AG09319 (cell line): Measurements from ENCODE around the gene CPSF2.
"Not testable (repeated sequence)": the region's sequence is repeated elsewhere in the genome, so short reads cannot be mapped to it uniquely, and the experiment has no call there.

ENCODE experiments used
- DNase-seq: peaks from one replicate; pipeline ENCODE4 v3.0.0-alpha.2; 2010; ENCODE audit warnings: low read depth; ENCODE audit errors: extremely low read depth
- CTCF ChIP-seq: IDR thresholded peaks from 2 replicates; pipeline ENCODE4 v1.5.1; 2011; ENCODE audit warnings: low read depth, mild to moderate bottlenecking, inconsistent platforms, low read length, moderate library complexity

Gene CPSF2

GRCh38 chr14:92207012-92207927, 85.5 kb downstream of the CPSF2 start:
- no peak for DNase-seq
- TF ChIP-seq CTCF = no peak

GRCh38 chr14:92207928-92208265, 86.1 kb downstream of the CPSF2 start:
- TF ChIP-seq CTCF = no peak
- DNase-seq = no peak

GRCh38 chr14:92209141-92209540, 87.4 kb downstream of the CPSF2 start:
- no peak for TF ChIP-seq CTCF
- no peak for DNase-seq

GRCh38 chr14:92213125-92213524, 91.4 kb downstream of the CPSF2 start:
- DNase-seq = not testable (repeated sequence)

- DNase-seq = no peak
- no peak for TF ChIP-seq CTCF
These were observed 93.8 kb downstream of the CPSF2 start for GRCh38 chr14:92215579-92215978.

- TF ChIP-seq CTCF = no peak
- DNase-seq = peak; percentile 41
These were observed 96.2 kb downstream of the CPSF2 start for GRCh38 chr14:92217936-92218335.
